IPS-18a (cell line): ENCODE data around the gene OR5AR1.
"Not testable (repeated sequence)": the region's sequence is repeated elsewhere in the genome, so short reads cannot be mapped to it uniquely, and the experiment has no call there.

Source experiments
- H3K27ac ChIP-seq: one replicate; pipeline ENCODE4 v1.5.1; 2013; ENCODE audit warnings: low read length
- H3K27me3 ChIP-seq: one replicate; pipeline ENCODE4 v1.6.1; 2013; ENCODE audit warnings: mild to moderate bottlenecking, low read length; ENCODE audit not compliant: control insufficient read depth, insufficient read depth
- H3K36me3 ChIP-seq: one replicate; pipeline ENCODE4 v1.6.1; 2013; ENCODE audit warnings: low read depth, low read length; ENCODE audit not compliant: control insufficient read depth
- H3K4me1 ChIP-seq: one replicate; pipeline ENCODE4 v1.6.1; 2013; ENCODE audit warnings: low read depth, low read length; ENCODE audit not compliant: control insufficient read depth
- H3K4me3 ChIP-seq: one replicate; pipeline ENCODE4 v1.5.1; 2013; ENCODE audit warnings: low read length
- H3K9ac ChIP-seq: one replicate; pipeline ENCODE4 v1.6.1; 2013; ENCODE audit warnings: mild to moderate bottlenecking, low read length, moderate library complexity
- H3K9me3 ChIP-seq: one replicate; pipeline ENCODE4 v1.6.1; 2013; ENCODE audit warnings: low read depth, low read length; ENCODE audit not compliant: control insufficient read depth

OR5AR1 gene

DNA sequence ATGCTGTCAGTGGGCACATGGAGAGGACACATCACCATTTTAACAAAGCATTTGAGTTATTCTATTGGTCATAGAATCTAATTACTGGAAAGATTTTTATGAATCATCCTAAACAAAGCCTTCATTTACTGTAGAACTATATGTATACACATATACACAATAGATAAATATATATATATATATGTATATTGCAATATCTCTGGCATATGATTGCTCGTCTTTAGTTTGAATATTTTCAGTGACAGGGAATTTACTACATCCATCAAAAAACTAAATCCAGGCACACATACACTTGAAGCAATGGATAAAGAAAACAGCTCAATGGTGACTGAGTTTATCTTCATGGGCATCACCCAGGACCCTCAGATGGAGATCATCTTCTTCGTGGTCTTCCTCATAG, at the start of gene OR5AR1:
Gene OR5AR1, plus strand, starts transcription at position 301 of the 400 bp plus-strand sequence. Its CDS starts 0 bp downstream, at position 301.
- no peaks in the 10 kb centered on the region for H3K27me3 ChIP-seq
- no peaks in the 10 kb centered on the region for H3K36me3 ChIP-seq
- no peaks in the 10 kb centered on the region for H3K9me3 ChIP-seq
- no peak within 1 kb of the TSS for H3K27ac ChIP-seq
- peaks cover 21% of the 10 kb centered on the region for H3K4me1 ChIP-seq
- no peak within 1 kb of the TSS for H3K9ac ChIP-seq
- H3K4me3 ChIP-seq: no peak within 1 kb of the TSS

DNA sequence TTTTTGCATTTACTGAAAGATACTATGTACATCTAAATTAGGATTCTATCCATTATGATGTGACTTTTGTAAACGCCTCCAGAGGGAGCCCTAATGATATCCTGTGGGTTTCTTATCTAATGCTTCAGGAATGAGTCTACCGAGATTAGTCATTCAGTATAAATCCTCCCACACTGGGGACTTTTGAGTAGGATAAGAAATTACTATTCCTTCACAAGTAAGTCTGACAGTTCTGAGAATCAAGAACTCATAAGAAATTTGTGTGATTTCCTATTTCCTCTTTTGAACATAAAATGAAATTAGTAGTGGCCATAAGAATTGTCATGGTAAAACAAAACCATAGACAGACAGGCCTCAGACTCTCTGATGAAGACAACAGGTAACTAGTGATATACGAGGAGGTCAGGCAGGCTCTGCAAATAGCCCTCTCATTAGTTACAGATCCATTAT, 38.8 kb upstream of the OR5AR1 start:
- Histone ChIP-seq H3K9me3 (no peaks in the 10 kb centered on the region), H3K27me3 (no peaks in the 10 kb centered on the region), H3K4me1 (peaks cover 8% of the 10 kb centered on the region), H3K36me3 (no peaks in the 10 kb centered on the region), H3K9ac (no peak overlapping the region), H3K4me3 (no peak overlapping the region), H3K27ac (no peak overlapping the region)

DNA sequence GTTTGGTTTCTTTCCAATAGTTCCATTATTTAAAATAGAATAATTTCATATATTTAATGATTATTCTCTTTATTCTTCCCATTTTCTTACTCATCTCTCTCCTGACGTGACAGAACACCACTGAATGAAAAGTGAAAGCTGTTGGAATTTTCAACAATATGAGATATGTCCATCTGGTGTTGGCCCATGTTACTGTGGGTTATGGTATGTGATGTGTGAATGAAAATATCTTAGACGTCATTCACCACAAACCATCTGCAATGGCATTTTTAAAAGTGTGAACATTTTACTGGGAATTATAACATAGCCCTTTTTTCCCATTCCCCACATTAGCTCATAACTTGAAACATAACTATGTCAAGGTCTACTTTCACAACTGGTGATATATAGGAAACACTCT, 37.5 kb upstream of the OR5AR1 start:
- Histone ChIP-seq H3K4me3 (no peak overlapping the region), H3K4me1 (peaks cover 5% of the 10 kb centered on the region), H3K27me3 (no peaks in the 10 kb centered on the region), H3K9me3 (no peaks in the 10 kb centered on the region), H3K36me3 (no peaks in the 10 kb centered on the region), H3K27ac (no peak overlapping the region), H3K9ac (no peak overlapping the region)

DNA sequence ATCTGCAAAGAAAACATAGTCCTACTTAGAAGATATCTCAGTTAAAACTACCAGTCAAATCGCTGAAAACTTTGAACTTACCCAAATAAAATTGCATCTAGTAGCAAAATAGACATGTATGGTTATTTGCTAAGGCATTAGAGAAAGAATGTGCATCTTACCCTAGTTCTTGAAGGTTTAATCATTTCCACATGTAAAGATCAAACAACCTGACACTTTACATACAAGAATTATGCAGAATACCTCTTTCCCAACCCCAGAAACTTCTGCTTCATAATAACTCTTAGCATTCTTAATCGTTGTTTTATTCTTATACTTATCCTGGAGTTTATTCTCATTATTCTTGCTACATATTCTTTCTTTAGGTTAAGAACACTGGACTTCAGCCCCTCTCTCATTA, 31.2 kb upstream of the OR5AR1 start:
- Histone ChIP-seq H3K27me3 (no peaks in the 10 kb centered on the region), H3K4me3 (no peak overlapping the region), H3K9ac (no peak overlapping the region), H3K4me1 (no peaks in the 10 kb centered on the region), H3K27ac (no peak overlapping the region), H3K9me3 (no peaks in the 10 kb centered on the region), H3K36me3 (no peaks in the 10 kb centered on the region)

DNA sequence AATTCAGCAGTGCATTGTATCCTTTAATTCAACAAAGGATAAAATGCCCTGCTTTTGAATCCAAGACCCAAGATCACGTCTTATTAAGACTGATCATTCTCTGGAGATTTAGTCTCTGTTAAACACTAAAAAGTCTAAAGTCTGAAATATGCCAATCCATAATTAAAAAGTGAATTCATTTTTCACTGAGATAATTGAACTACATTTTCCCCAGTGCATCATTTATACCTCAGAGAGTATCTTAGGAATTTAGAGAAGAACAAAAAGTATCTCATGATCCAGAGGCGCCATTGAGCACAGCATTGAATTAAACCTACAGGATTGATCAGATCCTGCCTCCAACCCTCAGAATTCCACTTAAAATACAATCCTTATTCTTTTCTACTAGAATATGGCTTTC, 26.6 kb upstream of the OR5AR1 start:
- Histone ChIP-seq H3K4me1 (no peaks in the 10 kb centered on the region), H3K27me3 (no peaks in the 10 kb centered on the region), H3K9me3 (no peaks in the 10 kb centered on the region), H3K27ac (no peak overlapping the region), H3K36me3 (no peaks in the 10 kb centered on the region), H3K9ac (no peak overlapping the region), H3K4me3 (no peak overlapping the region)

DNA sequence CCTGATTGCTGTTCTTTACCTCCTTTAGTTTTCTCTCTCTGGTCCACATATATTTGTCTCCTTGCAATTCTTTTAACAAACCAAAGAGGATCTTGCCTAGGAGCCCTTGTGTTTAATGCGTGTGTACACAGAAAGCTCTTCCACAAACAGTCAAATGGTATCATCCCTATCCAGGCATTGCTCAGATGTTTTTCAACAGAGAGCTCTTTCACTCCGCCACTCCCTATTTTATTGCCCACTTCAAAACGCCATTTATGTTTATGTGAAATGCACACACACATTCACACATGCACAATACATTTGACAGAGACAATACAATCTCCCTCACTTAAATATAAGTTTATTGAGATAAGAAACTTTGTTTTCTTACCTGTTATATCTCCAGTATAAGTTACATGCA, 26.0 kb upstream of the OR5AR1 start:
- no peak overlapping the region for H3K4me3 ChIP-seq
- no peaks in the 10 kb centered on the region for H3K9me3 ChIP-seq
- no peak overlapping the region for H3K27ac ChIP-seq
- no peaks in the 10 kb centered on the region for H3K36me3 ChIP-seq
- no peaks in the 10 kb centered on the region for H3K4me1 ChIP-seq
- H3K9ac ChIP-seq: no peak overlapping the region
- no peaks in the 10 kb centered on the region for H3K27me3 ChIP-seq

DNA sequence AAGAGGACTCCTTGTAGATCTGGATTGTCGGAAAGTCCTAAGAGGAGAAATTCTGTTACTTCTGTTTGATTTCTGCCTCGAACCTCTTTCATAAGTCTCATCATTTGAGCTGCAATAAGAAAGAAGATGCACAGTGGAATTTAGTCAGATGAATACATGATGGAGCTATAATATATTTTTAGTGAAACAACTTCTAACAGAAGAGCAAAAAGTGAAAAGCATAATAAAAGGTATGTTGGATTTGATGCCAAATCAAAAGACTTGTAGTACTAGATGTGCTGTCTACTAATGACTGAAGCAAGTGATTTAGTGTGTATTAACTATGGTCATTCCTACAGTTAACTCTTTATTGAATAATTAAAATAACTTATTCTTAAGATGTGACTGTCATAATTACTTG, 21.1 kb upstream of the OR5AR1 start, which contains the start of gene OR5AP2:
Gene OR5AP2, minus strand, starts transcription at position 101 of the 400 bp plus-strand sequence. Its CDS starts 0 bp downstream, at position 101.
- Histone ChIP-seq H3K4me1 (no peaks in the 10 kb centered on the region), H3K27ac (no peak within 1 kb of the TSS), H3K9me3 (no peaks in the 10 kb centered on the region), H3K4me3 (no peak within 1 kb of the TSS), H3K9ac (no peak within 1 kb of the TSS), H3K27me3 (no peaks in the 10 kb centered on the region), H3K36me3 (no peaks in the 10 kb centered on the region)

DNA sequence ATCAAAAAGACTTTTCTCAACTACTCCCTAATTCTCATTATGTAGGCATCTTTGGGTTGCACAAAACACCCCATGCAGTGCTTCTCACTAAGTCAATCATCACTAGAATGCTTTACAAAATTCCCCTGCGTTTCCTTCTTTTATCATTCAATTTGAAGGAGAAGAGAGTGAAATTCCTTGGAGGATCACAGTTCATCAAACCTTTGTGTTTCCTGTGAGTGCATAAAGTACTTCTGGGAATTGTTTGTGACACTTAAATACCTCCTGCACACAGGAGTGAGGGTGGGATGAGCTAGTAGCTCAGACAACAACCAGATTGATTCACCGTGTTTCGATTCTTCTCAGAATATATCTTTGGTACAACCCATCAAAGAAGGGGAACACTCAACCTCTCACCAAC, 3.7 kb upstream of the OR5AR1 start:
- Histone ChIP-seq H3K27ac (peak overlapping the region; percentile 87), H3K36me3 (no peaks in the 10 kb centered on the region), H3K9ac (peak overlapping the region; percentile 35), H3K4me1 (peaks cover 21% of the 10 kb centered on the region), H3K9me3 (no peaks in the 10 kb centered on the region), H3K27me3 (no peaks in the 10 kb centered on the region), H3K4me3 (peak overlapping the region; percentile 44)

DNA sequence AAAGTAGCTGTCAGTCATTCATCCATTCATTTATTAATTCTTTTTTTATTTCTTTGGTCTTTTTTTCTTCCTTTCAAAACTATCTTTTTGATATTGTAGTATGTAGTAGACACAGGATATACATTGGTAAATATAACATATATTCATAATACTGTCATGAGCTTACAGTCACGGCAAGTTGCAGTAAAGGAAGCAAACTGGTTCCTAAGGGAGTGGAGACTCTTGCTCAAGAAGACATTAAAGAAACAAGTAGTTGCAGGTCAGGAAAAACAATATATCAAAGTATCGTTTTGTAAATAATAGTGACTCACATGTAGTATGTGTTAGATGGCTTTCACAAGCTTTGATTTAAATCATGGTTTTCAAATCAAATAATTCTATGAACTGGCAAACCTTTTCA, 7.5 kb downstream of the OR5AR1 start:
- H3K27me3 ChIP-seq: no peaks in the 10 kb centered on the region
- no peak overlapping the region for H3K27ac ChIP-seq
- H3K36me3 ChIP-seq: no peaks in the 10 kb centered on the region
- H3K4me3 ChIP-seq: no peak overlapping the region
- no peaks in the 10 kb centered on the region for H3K9me3 ChIP-seq
- no peak overlapping the region for H3K9ac ChIP-seq
- no peaks in the 10 kb centered on the region for H3K4me1 ChIP-seq

DNA sequence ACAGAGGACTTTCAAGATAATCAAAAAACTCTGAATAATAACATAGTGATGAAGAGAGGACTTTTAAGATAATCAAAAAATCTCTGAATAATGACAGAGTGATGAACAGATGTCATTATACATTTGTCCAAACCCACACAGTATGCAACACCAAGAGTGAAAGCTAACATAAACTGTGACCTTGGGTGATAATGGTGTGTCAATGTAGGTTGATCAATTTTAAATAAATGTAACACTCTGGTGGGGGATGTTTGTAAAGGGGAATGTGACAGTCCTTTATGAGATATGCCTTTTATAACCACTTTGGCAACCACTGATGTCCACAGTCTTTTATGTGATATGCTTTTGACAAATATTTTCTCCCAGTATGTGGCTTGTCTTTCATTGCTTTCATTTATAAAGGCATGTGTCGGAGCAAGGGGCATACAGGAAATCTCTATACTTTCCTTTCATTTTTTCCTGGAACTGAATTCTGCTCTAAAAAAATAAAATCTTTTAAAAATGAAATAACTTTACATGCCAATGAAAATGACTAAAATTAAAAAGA, 25.1 kb downstream of the OR5AR1 start:
- Histone ChIP-seq H3K9me3 (no peaks in the 10 kb centered on the region), H3K9ac (no peak overlapping the region), H3K36me3 (no peaks in the 10 kb centered on the region), H3K4me1 (no peaks in the 10 kb centered on the region), H3K4me3 (no peak overlapping the region), H3K27me3 (no peaks in the 10 kb centered on the region), H3K27ac (no peak overlapping the region)

DNA sequence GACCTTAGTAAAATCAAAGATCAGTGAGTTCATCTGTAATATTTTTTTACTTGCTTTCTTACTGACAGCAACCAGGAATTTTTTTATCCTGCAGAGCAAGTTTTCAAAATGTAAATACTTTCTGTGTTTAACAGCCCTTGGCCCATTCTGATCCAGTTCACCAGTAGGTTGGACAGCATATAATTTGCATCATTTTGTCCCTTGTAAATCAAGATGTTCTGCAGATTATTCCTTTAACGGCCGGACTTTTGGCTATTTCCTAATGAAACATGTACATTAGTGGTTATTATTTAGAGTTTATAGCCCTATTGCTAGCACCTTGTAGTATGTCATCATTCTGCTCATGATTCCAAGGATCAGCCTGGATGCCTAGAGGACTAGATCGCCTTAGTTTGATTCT, 27.7 kb downstream of the OR5AR1 start:
- not testable (repeated sequence) for H3K36me3 ChIP-seq, H3K27ac ChIP-seq, H3K4me3 ChIP-seq, H3K9ac ChIP-seq, H3K27me3 ChIP-seq, H3K9me3 ChIP-seq, H3K4me1 ChIP-seq

DNA sequence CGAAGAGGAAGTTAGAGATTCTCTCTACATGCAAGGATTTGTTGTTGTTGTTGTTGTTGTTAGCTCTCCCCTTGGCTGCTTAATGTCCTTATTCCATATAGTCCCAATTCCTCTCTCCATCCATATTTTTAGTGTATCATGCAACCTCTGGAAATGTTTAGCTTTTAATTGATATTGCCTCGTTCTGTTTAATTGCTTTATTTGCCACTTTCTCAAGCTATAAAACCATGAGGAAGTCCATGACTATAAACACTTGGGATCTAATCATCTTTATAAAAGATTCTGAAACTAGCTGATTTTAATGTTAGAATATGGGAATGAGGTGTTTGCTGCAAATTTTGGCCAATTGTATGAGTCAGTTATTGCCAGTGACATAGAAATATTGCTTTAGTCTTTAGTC, 29.9 kb downstream of the OR5AR1 start:
- no peak overlapping the region for H3K27ac ChIP-seq
- no peaks in the 10 kb centered on the region for H3K4me1 ChIP-seq
- no peaks in the 10 kb centered on the region for H3K36me3 ChIP-seq
- no peak overlapping the region for H3K9ac ChIP-seq
- H3K27me3 ChIP-seq: no peaks in the 10 kb centered on the region
- no peak overlapping the region for H3K4me3 ChIP-seq
- H3K9me3 ChIP-seq: no peaks in the 10 kb centered on the region
